HG03280 (cell line): ENCODE measurements around the gene TUB.

ENCODE experiments used
- ATAC-seq: cut with Tn5 transposase; IDR thresholded peaks from one replicate; pipeline ENCODE4 v1.9.1; 2021; ENCODE audit warnings: mild to moderate bottlenecking, moderate library complexity; ENCODE audit not compliant: unreplicated experiment

The TUB gene

GRCh38 chr11:8045839-8046238 is 35.2 kb upstream of the TUB start:
- ATAC-seq, result no peak

DNA sequence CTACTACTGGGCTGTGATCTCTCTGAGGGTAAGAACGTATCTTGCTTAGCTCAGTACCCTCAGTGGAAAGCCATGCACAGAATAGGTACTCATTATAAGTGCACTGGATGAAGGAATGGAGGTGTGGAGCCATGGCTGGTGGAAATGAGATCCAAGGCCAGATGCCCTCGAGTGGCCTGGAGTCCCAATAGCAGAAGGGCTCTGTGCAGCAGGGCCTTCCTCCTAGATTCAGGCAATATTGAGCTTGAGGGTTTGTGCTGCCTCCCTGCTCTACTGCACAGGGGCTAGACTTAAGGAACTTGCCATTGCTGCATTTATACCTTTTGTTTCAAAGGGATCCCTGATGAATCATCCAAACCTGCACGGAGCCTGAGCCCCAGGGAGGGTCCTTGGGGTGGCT is 33.6 kb upstream of the TUB start:
- ATAC-seq, result no peak

GRCh38 chr11:8049084-8049483 is 31.9 kb upstream of the TUB start:
- no peak for ATAC-seq

DNA sequence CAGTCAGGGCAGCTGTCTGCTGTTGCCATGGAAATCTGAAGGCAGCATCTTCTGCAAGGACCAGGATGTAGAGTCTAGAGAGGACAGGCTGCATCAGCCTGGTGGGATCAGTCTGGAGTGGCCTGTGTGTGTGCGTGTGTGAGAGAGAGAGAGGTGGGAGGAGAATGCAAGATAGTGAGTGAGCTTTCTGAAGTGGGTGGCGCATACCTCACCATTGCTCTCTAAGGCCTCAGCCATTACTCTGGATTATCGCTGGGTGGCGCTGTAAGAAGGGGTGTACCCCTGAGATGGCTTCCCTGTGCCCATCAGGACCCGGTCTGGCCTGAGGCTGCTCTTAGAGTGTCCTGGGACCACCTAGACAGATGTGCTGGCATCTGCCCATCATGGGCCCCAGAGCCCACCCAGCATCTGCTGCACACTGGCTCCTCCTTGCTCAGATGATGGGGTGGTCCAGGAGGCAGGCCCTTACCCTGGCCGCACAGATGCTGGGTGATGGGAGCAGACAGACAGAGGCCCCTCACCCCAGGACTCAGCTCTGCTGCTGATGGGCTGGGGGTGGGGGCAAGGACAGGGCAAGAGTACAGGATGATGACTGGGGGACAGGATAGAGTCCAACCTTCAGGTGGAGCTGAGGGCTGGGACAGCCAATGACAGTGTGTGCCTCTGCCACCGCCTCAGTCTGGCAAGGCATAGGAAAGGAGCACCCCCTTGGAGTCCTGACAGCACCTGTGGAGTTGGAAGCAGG is 25.7 kb upstream of the TUB start:
- no peak for ATAC-seq

DNA sequence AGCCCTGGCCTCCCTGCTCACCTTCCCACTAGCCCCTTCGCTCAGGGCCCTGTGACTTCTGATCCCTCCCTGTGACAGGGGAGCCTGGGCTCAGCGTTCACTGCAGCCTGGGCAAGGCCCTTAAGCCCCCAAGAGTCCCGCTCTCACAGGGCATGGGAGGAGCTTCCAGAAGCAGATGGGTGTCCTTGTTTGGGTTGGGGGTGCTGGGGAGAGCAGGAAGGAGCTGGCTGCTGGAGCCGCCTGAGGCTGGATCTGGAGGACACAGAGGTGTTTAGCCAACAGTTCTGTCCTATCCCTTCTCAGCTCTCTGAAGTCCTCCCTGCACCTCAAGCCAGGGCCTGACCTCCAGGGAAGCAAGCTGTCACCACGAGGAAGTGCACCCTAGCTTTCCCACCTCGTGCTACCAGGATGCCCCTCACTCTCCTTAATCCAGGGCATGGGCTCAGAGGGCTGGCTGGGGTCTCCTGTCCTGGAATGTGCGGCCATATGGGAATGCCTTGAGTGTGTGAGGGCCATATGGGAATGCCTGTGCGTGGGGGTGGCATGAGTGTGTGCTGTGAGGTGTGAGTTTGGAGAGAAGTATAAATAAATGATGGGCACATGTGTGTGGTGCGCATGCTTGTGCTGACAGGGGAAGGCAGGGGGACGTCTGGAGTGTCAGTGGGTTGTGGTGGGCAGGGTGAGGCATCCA is 25.0 kb upstream of the TUB start:
- no peak for ATAC-seq

DNA sequence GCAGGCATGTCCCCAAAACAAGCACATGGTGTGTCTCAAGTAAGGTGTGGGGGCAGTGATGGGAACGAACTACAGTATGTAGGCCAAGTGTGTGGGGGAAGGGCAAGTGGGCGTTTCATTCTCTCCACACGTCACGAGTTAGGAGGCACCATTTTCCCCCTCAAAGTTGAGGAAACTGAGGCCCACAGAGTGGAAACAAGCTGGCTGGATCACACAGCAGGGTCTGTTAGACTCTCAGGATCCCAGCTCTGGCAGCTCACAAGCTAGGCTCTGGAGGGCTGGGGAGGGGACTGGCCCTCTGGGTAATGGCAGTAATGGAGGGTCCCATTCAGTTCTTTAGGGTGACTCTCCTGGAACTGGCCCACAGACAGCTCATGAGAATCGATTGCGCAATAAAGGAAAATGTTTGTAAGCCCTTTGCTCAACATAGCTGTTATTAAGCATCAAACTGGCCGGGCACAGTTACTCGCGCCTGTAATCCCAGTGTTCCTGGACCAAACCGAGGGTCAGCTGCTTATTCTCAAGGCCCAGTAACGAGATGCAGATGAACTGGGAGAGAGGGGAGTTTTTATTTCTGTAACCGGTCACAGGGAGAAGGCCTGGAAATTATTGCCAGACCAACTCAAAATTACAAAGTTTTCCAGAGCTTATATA is 24.1 kb upstream of the TUB start:
- no peak for ATAC-seq

DNA sequence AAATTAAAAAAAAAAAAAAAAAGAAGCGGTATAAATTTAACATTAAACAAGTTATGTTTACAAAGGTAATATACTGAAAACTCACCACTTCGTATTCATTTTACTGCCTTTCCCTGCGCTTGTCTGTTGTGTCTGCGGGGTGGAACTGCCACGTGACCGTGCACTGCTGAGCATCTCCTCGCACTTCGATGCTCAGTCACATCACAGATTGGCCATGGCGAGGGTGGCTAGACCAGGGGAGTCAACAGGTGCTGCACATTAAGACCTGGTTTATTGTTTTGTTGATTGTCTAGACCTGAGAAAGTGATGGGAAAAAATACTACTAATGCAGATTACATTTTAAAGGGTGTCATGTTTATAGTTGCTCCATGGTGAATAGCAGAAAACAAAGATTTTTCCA is 22.8 kb upstream of the TUB start:
- no peak for ATAC-seq

GRCh38 chr11:8059030-8059429 is 22.0 kb upstream of the TUB start:
- ATAC-seq, result no peak

- no peak for ATAC-seq
These were observed 21.4 kb upstream of the TUB start for GRCh38 chr11:8059571-8060011.

- no peak for ATAC-seq
These were observed 20.8 kb upstream of the TUB start for GRCh38 chr11:8060146-8060719.

DNA sequence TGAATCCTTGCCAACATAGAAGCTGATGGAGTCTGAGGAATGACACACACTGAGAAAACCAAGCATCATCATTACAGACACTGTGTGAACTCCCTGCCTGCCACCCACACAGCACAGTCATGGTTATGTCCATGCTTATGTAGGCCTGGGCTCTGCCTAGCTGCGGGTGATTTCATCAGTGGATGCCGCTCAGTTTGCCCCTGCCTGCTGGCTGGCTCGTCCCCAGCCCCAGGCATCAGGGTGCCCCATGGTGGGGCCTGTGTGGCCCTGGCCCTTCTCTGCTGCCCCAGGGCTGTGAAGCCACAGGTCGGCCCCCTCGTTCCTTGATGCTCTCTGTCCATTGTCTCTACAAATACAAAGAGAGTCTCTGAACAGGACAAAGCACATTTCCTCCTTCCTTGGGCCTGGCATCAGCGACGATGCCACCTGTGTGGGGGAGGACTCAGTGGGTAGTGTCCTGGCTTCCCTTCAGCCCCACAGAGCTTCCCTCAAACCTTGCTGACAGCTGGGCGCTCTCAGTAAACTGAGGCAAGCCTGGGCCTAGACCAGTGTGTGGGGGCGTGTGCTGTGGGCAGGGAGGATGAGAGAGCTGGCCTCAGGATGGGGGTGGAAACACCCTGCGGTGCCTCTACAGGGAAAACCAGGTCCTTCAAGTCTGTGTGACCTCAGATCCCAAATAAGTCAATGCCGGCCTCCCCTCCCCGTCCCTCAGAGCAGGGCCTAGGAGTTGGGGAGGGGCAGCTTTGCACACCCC is 20.0 kb upstream of the TUB start:
- ATAC-seq, result no peak

GRCh38 chr11:8061555-8062428 is 19.2 kb upstream of the TUB start:
- no peak for ATAC-seq

DNA sequence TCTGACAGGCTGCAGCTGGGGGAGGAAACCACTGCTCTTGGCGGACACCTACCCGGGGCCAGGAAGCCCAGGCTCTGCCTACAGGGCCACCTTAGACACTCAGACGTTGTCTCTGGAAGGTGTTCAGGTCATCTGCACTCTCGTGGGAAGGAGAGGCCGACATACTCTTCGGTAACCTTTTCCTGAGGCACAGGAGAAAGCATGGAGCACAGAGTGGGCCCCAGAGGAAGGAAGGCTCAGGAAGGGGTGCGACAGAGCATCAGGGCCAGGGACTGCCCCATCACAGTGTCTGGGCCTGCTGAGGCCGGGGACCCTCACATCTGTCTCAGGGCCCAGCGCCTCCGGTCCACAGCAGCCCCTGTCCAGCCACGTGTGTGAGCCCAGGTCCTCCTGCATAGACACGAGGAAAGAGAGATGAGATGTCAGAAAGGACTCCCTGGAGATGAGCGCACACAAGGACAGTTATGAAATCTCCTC is 18.2 kb upstream of the TUB start:
- ATAC-seq, result no peak

GRCh38 chr11:8063324-8063723 is 17.7 kb upstream of the TUB start:
- no peak for ATAC-seq

DNA sequence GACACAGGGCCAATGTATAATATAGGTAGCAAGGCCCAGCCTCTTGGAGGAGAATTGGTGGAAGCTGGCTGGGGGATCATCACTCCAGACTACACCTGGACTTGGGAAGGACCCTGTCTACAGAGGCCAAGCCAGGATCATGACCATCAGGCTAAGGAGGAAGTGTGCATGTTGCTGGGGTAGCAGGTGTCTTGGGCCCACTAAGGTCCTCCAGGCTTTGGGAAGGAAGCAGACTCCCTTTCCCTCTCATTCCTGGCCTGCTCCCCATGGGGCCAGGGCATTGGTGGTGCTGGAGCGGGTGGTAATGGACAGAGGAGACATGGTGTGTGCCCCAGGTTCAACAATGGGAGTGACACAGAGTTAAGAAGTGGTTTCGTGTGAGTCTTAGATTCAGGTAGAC is 16.0 kb upstream of the TUB start:
- ATAC-seq, result no peak

GRCh38 chr11:8066036-8066910 is 14.7 kb upstream of the TUB start:
- no peak for ATAC-seq

- no peak for ATAC-seq
These were observed 14.0 kb upstream of the TUB start for GRCh38 chr11:8066911-8067455.

GRCh38 chr11:8067567-8067928 is 13.5 kb upstream of the TUB start:
- no peak for ATAC-seq
